SIG-M5 (cell line): ENCODE results near the gene GYS1.
"Not testable (repeated sequence)": the region's sequence is repeated elsewhere in the genome, so short reads cannot be mapped to it uniquely, and the experiment has no call there.

Experiments
- DNase-seq: peaks from one replicate; lab custom pipeline; 2025; lab: John Stamatoyannopoulos, UW

GYS1 gene

GRCh38 chr19:48938256-48938655 is 54.9 kb downstream of the GYS1 start:
- DNase-seq, result no peak

GRCh38 chr19:48935864-48936263 is 57.2 kb downstream of the GYS1 start:
- DNase-seq, result no peak

- no peak for DNase-seq
Observed at GRCh38 chr19:48934837-48935236, 58.3 kb downstream of the GYS1 start.

GRCh38 chr19:48933382-48933932 is 59.7 kb downstream of the GYS1 start, which contains the start of gene DHDH:
DHDH (plus strand) TSS chr19:48933699; CDS start chr19:48933722, 23 bp downstream.
- DNase-seq, result no peak

- DNase-seq, result no peak
Observed at GRCh38 chr19:48928164-48929025, 64.7 kb downstream of the GYS1 start.

- DNase-seq, result not testable (repeated sequence)
Observed at GRCh38 chr19:48927692-48928091, 65.4 kb downstream of the GYS1 start.

- DNase-seq, result no peak
Observed at GRCh38 chr19:48926909-48927308, 66.2 kb downstream of the GYS1 start.

GRCh38 chr19:48925890-48926289 is 67.2 kb downstream of the GYS1 start:
- DNase-seq, result not testable (repeated sequence)

- DNase-seq, result no peak
Observed at GRCh38 chr19:48925240-48925843, 67.8 kb downstream of the GYS1 start.

- DNase-seq, result no peak
Observed at GRCh38 chr19:48922548-48923490, 70.3 kb downstream of the GYS1 start.

- no peak for DNase-seq
Observed at GRCh38 chr19:48921721-48922500, 71.2 kb downstream of the GYS1 start.

GRCh38 chr19:48920949-48921348 is 72.2 kb downstream of the GYS1 start:
- no peak for DNase-seq

- DNase-seq, result not testable (repeated sequence)
Observed at GRCh38 chr19:48919271-48919670, 73.8 kb downstream of the GYS1 start.

- no peak for DNase-seq
Observed at GRCh38 chr19:48918801-48919247, 74.3 kb downstream of the GYS1 start.
